Smooth muscle cell (in vitro differentiated cells): Measurements from ENCODE around the gene OR4E1. TPM values are rescaled to one million over a fixed set of nuclear protein-coding genes. Genes with fewer than 3 reads are reported as not detected.

Experiments
- DNase-seq: peaks from one replicate; lab custom pipeline; 2025; ENCODE audit not compliant: unreplicated experiment; lab: John Stamatoyannopoulos, UW
- H2AFZ ChIP-seq: fragments of 200-600 bp; sonication (generic); 2 replicates; pipeline ENCODE4 v1.6.0; 2016; ENCODE audit warnings: antibody characterized with exemption, low read depth, mild to moderate bottlenecking
- H3F3A ChIP-seq: fragments of 200-600 bp; sonication (generic); 2 replicates; pipeline ENCODE4 v1.6.0; 2017; ENCODE audit warnings: antibody characterized with exemption, low read depth
- H3K27ac ChIP-seq: fragments of 200-600 bp; sonication (generic); 2 replicates; pipeline ENCODE4 v1.5.1; 2016; ENCODE audit warnings: low read depth, mild to moderate bottlenecking
- H3K27me3 ChIP-seq: fragments of 200-600 bp; sonication (generic); 2 replicates; pipeline ENCODE4 v1.6.1; 2016; ENCODE audit warnings: low read depth, mild to moderate bottlenecking
- H3K36me3 ChIP-seq: fragments of 200-600 bp; sonication (generic); 2 replicates; pipeline ENCODE4 v1.5.1; 2016; ENCODE audit warnings: low read depth
- H3K4me1 ChIP-seq: fragments of 200-600 bp; sonication (generic); 2 replicates; pipeline ENCODE4 v1.5.1; 2016; ENCODE audit warnings: low read depth
- H3K4me2 ChIP-seq: fragments of 200-600 bp; sonication (generic); 2 replicates; pipeline ENCODE4 v1.6.0; 2016; ENCODE audit warnings: mild to moderate bottlenecking
- H3K4me3 ChIP-seq: fragments of 200-600 bp; sonication (generic); 2 replicates; pipeline ENCODE4 v1.5.1; 2016; ENCODE audit warnings: mild to moderate bottlenecking
- H3K79me2 ChIP-seq: fragments of 200-600 bp; sonication (generic); 2 replicates; pipeline ENCODE4 v1.6.0; 2016; ENCODE audit warnings: low read depth, mild to moderate bottlenecking
- H3K9ac ChIP-seq: fragments of 200-600 bp; sonication (generic); 2 replicates; pipeline ENCODE4 v1.6.0; 2016; ENCODE audit warnings: low read depth
- H3K9me3 ChIP-seq: fragments of 200-600 bp; sonication (generic); replicated peaks from 2 replicates; pipeline ENCODE4 v1.5.1; 2016; ENCODE audit warnings: low read depth
- H4K20me1 ChIP-seq: fragments of 200-600 bp; sonication (generic); 2 replicates; pipeline ENCODE4 v1.6.0; 2016; ENCODE audit warnings: low read depth
- WGBS: methylation state at CpG from one replicate; pipeline ENCODE4 v1.1.7; 2016; ENCODE audit warnings: low lambda C conversion rate; 5-methylcytosine and 5-hydroxymethylcytosine counted together
- polyA plus RNA-seq: library from polyadenylated mRNA; unstranded; fragments of >200 nt; fragmentation: Nextera tagmentation; extraction: Ambion mirVana; gene quantifications from 2 replicates; pipeline ENCODE4 v1.2.1, GENCODE V29; 2016
- small RNA-seq: library from RNA; depleted of rRNA; stranded (forward); fragments of <200 nt; gene quantifications from one replicate; pipeline ENCODE3, GENCODE V24; 2014
- total RNA-seq: library from RNA; depleted of rRNA; stranded (reverse); fragments of >200 nt; gene quantifications from 2 replicates; pipeline ENCODE4 v1.2.3, GENCODE V29; 2014
- TF ChIP-seq, protein P1 (sequence below): fragments of 200-600 bp; sonication (generic); IDR thresholded peaks from 2 replicates; pipeline ENCODE4 v1.5.1; 2017; ENCODE audit warnings: borderline replicate concordance, mild to moderate bottlenecking, antibody characterized with exemption; ENCODE audit not compliant: insufficient read depth, poor library complexity, severe bottlenecking

Gene OR4E1
- total and polyA plus RNA-seq, 2 experiments from 2014 or later: not detected

DNA sequence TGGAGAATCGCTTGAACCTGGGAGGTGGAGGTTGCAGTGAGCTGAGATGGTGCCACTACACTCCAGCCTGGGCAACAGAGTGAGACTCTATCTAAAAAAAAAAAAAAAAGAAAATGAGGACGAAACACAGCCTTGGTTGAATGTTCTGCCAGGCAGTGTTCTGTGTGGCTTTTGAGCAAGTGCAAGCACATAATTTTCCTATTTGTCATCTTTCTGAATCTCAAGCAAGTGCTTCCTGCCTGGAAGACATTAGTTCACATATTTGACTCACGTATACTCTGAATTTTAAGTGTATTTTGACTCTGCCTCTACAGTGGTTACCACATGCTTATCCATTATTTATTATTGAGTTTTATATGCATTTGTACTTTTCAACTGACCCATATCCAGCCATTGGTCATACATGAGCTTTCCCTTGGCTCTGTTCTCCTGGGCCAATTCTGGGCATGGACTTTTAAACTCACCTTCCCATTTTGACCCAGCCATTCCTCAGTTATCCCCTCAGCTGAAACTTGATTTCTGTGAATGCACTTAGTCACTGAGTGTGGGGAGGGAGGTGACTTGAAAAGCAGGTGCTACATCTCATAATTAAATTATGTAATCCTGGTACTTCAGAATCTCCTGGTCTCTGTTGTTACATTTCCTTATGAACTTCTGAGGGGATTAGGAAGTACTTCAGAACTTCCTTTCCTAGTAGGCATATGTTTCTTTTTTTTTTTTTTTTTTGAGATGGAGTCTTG lies 47.0 kb downstream of the OR4E1 start:
- no peak for DNase-seq
- Histone ChIP-seq H3K79me2 (no peaks in the 10 kb centered on the region), H3K4me2 (no peak overlapping the region), H3K9me3 (no peaks in the 10 kb centered on the region), H3K4me3 (no peak overlapping the region), H4K20me1 (no peaks in the 10 kb centered on the region), H2AFZ (no peak overlapping the region), H3K27ac (no peak overlapping the region), H3K36me3 (no peaks in the 10 kb centered on the region), H3K9ac (no peak overlapping the region), H3F3A (no peaks in the 10 kb centered on the region), H3K27me3 (no peaks in the 10 kb centered on the region), H3K4me1 (no peaks in the 10 kb centered on the region)
- WGBS: 64% methylated on average over 3 of the region's 3 CpGs
- TF ChIP-seq, protein P1, sequence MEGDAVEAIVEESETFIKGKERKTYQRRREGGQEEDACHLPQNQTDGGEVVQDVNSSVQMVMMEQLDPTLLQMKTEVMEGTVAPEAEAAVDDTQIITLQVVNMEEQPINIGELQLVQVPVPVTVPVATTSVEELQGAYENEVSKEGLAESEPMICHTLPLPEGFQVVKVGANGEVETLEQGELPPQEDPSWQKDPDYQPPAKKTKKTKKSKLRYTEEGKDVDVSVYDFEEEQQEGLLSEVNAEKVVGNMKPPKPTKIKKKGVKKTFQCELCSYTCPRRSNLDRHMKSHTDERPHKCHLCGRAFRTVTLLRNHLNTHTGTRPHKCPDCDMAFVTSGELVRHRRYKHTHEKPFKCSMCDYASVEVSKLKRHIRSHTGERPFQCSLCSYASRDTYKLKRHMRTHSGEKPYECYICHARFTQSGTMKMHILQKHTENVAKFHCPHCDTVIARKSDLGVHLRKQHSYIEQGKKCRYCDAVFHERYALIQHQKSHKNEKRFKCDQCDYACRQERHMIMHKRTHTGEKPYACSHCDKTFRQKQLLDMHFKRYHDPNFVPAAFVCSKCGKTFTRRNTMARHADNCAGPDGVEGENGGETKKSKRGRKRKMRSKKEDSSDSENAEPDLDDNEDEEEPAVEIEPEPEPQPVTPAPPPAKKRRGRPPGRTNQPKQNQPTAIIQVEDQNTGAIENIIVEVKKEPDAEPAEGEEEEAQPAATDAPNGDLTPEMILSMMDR: no peak

Small RNAs within 50 kb of the gene (small RNA-seq; reads per million reads assigned to genes)
- gene AC243972.3: not detected

Other genes with a start within 250 kb of the OR4E1 start
- gene CHD8, start 217.7 kb downstream of the OR4E1 start, total RNA-seq: 52.9 and 57.1 TPM in 2 replicates
- gene CHD8, start 217.7 kb downstream of the OR4E1 start, polyA plus RNA-seq: 25.0 and 36.3 TPM in 2 replicates
- 30.4 and 36.0 TPM in 2 replicates for gene RAB2B, start 196.9 kb downstream of the OR4E1 start, total RNA-seq
- 15.3 and 15.4 TPM in 2 replicates for gene RAB2B, start 196.9 kb downstream of the OR4E1 start, polyA plus RNA-seq
- 31.9 and 33.9 TPM in 2 replicates for gene TOX4, start 196.6 kb downstream of the OR4E1 start, total RNA-seq
- 54.5 and 58.4 TPM in 2 replicates for gene TOX4, start 196.6 kb downstream of the OR4E1 start, polyA plus RNA-seq
- 37.6 and 43.6 TPM in 2 replicates for gene METTL3, start 162.5 kb downstream of the OR4E1 start, total RNA-seq
- gene METTL3, start 162.5 kb downstream of the OR4E1 start, polyA plus RNA-seq: 25.5 and 29.7 TPM in 2 replicates
- 4.5 and 5.9 TPM in 2 replicates for gene SALL2, start 147.5 kb downstream of the OR4E1 start, total RNA-seq
- gene SALL2, start 147.5 kb downstream of the OR4E1 start, polyA plus RNA-seq: 4.5 and 6.7 TPM in 2 replicates
- gene OR10G3, start 93.7 kb downstream of the OR4E1 start, total RNA-seq: not detected in 2 replicates
- not detected in 2 replicates for gene OR10G3, start 93.7 kb downstream of the OR4E1 start, polyA plus RNA-seq
- gene OR10G2, start 38.9 kb downstream of the OR4E1 start, total RNA-seq: not detected in 2 replicates
- gene OR10G2, start 38.9 kb downstream of the OR4E1 start, polyA plus RNA-seq: not detected in 2 replicates
- gene OR4E2, start 20.0 kb downstream of the OR4E1 start, total RNA-seq: not detected in 2 replicates
- not detected in 2 replicates for gene OR4E2, start 20.0 kb downstream of the OR4E1 start, polyA plus RNA-seq